Keratinocyte (primary cell): ENCODE data around the gene NFATC2. TPM values are rescaled to one million over a fixed set of nuclear protein-coding genes. Genes with fewer than 3 reads are reported as not detected.

Experiments used
- DNase-seq: peaks from one replicate; pipeline ENCODE4 v3.0.0-alpha.2; 2011; ENCODE audit warnings: low read depth, missing footprints, low spot score
- FAIRE-seq: peaks from 2 replicates; lab custom pipeline; 2011; peaks lifted over from hg19 to GRCh38; lab: Jason Lieb, UNC
- H2AFZ ChIP-seq: 2 replicates; pipeline ENCODE4 v1.6.0; 2012; ENCODE audit warnings: low read length, control low read depth, inconsistent platforms; ENCODE audit not compliant: control insufficient read depth
- H3K27ac ChIP-seq: 2 replicates; pipeline ENCODE4 v1.5.1; 2011; ENCODE audit warnings: low read length; ENCODE audit not compliant: control insufficient read depth, insufficient read depth
- H3K27me3 ChIP-seq: 3 replicates; pipeline ENCODE4 v1.6.0; 2011; ENCODE audit warnings: low read length; ENCODE audit not compliant: control insufficient read depth, insufficient read depth; ENCODE audit errors: extremely low read depth
- H3K36me3 ChIP-seq, 2 experiments: 2 replicates in 1 of 2; 3 replicates in 1 of 2; pipeline ENCODE4 v1.5.1; 2011; ENCODE audit warnings: low read length in 2 of 2, mild to moderate bottlenecking in 1 of 2; ENCODE audit not compliant: control insufficient read depth in 2 of 2, insufficient read depth in 2 of 2; ENCODE audit errors: extremely low read depth in 1 of 2
- H3K4me1 ChIP-seq: 3 replicates; pipeline ENCODE4 v1.5.1; 2011; ENCODE audit warnings: low read length; ENCODE audit not compliant: control insufficient read depth, insufficient read depth; ENCODE audit errors: extremely low read depth
- H3K4me2 ChIP-seq: 3 replicates; pipeline ENCODE4 v1.6.0; 2011; ENCODE audit warnings: low read depth, low read length; ENCODE audit not compliant: control insufficient read depth, insufficient read depth; ENCODE audit errors: extremely low read depth
- H3K4me3 ChIP-seq, 3 experiments: fragments of 200-600 bp in 1 of 3; sonication (generic) in 1 of 3; 2 replicates in 2 of 3; 3 replicates in 1 of 3; pipeline ENCODE4 v1.5.1; 2011 to 2016; ENCODE audit warnings: low read length in 3 of 3, mild to moderate bottlenecking in 3 of 3, control low read depth in 2 of 3, inconsistent platforms in 1 of 3, low read depth in 1 of 3, mixed read lengths in 1 of 3, mixed run types in 1 of 3, moderate library complexity in 1 of 3; ENCODE audit not compliant: control insufficient read depth in 2 of 3, insufficient read depth in 2 of 3; ENCODE audit errors: extremely low read depth in 1 of 3
- H3K79me2 ChIP-seq: 2 replicates; pipeline ENCODE4 v1.6.0; 2012; ENCODE audit warnings: low read length; ENCODE audit not compliant: control insufficient read depth, insufficient read depth
- H3K9ac ChIP-seq: 3 replicates; pipeline ENCODE4 v1.6.0; 2011; ENCODE audit warnings: low read length; ENCODE audit not compliant: control insufficient read depth, insufficient read depth; ENCODE audit errors: extremely low read depth
- H3K9me1 ChIP-seq: 3 replicates; pipeline ENCODE4 v1.6.0; 2011; ENCODE audit warnings: low read length; ENCODE audit not compliant: control insufficient read depth, insufficient read depth; ENCODE audit errors: extremely low read depth
- H3K9me3 ChIP-seq: 2 replicates; pipeline ENCODE4 v1.5.1; 2012; ENCODE audit warnings: low read depth, low read length; ENCODE audit not compliant: control insufficient read depth
- H4K20me1 ChIP-seq: 3 replicates; pipeline ENCODE4 v1.6.0; 2011; ENCODE audit warnings: low read length; ENCODE audit not compliant: control insufficient read depth, insufficient read depth; ENCODE audit errors: extremely low read depth
- EZH2 ChIP-seq: IDR thresholded peaks from one replicate; pipeline ENCODE4 v1.6.1; 2012; ENCODE audit warnings: inconsistent platforms, mild to moderate bottlenecking, low read length, moderate library complexity
- dilution Hi-C: fragments of 300-500 bp; cut with MboI; formaldehyde crosslinking; loops from one replicate; pipeline ENCODE4 v1.7.0; 2020; ENCODE audit warnings: low sequenced_read_pairs; ENCODE audit not compliant: extremely low pct_ligation_motif_present
- polyA plus RNA-seq, 5 experiments: library from polyadenylated mRNA; depleted of rRNA in 3 of 5; stranded (reverse) in 3 of 5; stranded (forward) in 1 of 5; unstranded in 1 of 5; fragments of >200 nt; gene quantifications; 1 replicate in 1 of 5; 2 replicates in 3 of 5; 3 replicates in 1 of 5; pipeline versions ENCODE4 v1.2.1 to v1.2.3, GENCODE V29; 2011 to 2012; ENCODE audit warnings: missing spikeins in 2 of 5, low read depth in 1 of 5, low replicate concordance in 1 of 5
- TF ChIP-seq, protein P1 (sequence below), 3 experiments: IDR thresholded peaks in 1 of 3; conservative IDR thresholded peaks in 1 of 3; optimal IDR thresholded peaks in 1 of 3; 2 replicates in 2 of 3; 3 replicates in 1 of 3; pipeline versions ENCODE3 to v1.5.1; 2011; ENCODE audit warnings: low read length in 3 of 3, mild to moderate bottlenecking in 3 of 3, moderate library complexity in 2 of 3, control low read depth in 1 of 3, inconsistent platforms in 1 of 3; ENCODE audit not compliant: insufficient read depth in 2 of 3; ENCODE audit errors: extremely low read depth in 1 of 3

The NFATC2 gene
- polyA plus RNA-seq, 1 donor (not counting 4 experiments of a cell fraction or from before 2014, with no cell fraction given), result 0.05 TPM

DNA sequence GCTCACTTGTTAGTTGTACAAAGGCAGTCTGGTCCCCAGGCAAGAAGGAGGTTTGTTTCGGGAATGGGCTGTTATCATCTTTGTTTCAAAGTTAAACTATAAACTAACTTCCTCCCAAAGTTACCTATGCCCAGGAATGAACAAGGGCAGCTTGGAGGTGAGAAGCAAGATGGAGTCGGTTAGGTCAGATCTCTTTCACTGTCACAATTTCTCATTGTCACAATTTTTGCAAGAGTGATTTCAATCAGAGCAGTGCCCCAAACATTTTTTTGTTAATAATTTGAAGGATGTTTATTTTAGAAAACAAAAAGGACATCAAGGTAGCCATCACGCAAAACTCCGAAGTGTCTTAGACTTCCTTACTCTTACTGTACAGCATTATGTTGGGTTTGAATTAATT lies 170.8 kb downstream of the NFATC2 start:
- Histone ChIP-seq H3K9ac (no peak overlapping the region), H3K9me3 (no peaks in the 10 kb centered on the region)

DNA sequence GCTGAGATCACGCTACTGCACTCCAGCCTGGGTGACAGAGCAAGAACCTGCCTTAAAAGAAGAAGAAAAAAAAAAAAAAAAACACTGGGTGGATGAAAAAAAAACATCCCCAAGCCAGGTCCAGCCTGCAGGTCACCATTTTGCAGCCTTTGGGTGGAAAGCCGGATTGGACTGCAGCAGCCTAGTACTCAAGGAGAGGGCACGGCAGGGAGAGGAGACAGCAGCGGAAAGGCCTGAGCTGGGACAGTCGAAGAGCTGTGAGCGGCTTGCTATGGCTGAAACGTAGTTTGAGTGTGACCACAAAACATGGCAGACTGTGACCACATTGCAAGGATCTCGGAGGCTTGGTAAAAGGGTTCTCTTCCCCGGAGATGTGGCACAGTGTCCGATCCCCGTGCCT lies 173.0 kb downstream of the NFATC2 start:
- Histone ChIP-seq H3K79me2 (no peaks in the 10 kb centered on the region), H3K4me2 (no peak overlapping the region), H3K4me3 (no peak overlapping the region), H3K9me1 (no peaks in the 10 kb centered on the region), H3K9me3 (no peaks in the 10 kb centered on the region), H2AFZ (no peak overlapping the region), H3K27me3 (peaks cover 9% of the 10 kb centered on the region), H3K4me1 (peaks cover 17% of the 10 kb centered on the region), H3K27ac (no peak overlapping the region), H4K20me1 (no peaks in the 10 kb centered on the region), H3K36me3 (no peaks in the 10 kb centered on the region), H3K9ac (no peak overlapping the region)
- dilution Hi-C loops, result no loop called here
- DNase-seq (no peak), FAIRE-seq (no peak)
- TF ChIP-seq, protein P1, sequence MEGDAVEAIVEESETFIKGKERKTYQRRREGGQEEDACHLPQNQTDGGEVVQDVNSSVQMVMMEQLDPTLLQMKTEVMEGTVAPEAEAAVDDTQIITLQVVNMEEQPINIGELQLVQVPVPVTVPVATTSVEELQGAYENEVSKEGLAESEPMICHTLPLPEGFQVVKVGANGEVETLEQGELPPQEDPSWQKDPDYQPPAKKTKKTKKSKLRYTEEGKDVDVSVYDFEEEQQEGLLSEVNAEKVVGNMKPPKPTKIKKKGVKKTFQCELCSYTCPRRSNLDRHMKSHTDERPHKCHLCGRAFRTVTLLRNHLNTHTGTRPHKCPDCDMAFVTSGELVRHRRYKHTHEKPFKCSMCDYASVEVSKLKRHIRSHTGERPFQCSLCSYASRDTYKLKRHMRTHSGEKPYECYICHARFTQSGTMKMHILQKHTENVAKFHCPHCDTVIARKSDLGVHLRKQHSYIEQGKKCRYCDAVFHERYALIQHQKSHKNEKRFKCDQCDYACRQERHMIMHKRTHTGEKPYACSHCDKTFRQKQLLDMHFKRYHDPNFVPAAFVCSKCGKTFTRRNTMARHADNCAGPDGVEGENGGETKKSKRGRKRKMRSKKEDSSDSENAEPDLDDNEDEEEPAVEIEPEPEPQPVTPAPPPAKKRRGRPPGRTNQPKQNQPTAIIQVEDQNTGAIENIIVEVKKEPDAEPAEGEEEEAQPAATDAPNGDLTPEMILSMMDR (optimal IDR thresholded peaks at IDR 0.05 in 1 of 3, IDR thresholded peaks at IDR 0.05 in 1 of 3, conservative IDR thresholded peaks at IDR 0.05 in 1 of 3; ENCODE audit: extremely low read depth in 1 of 3, insufficient read depth in 2 of 3, low read length in 3 of 3), result no peak
- TF ChIP-seq EZH2, result no peak

More for the DNA sequence above, 170.8 kb downstream of the NFATC2 start:
- H3K4me3 ChIP-seq, result no peak overlapping the region
- H3K4me2 ChIP-seq, result no peak overlapping the region
- no peak overlapping the region for H3K27ac ChIP-seq
- H4K20me1 ChIP-seq, result no peaks in the 10 kb centered on the region
- no peak overlapping the region for H2AFZ ChIP-seq
- peaks cover 9% of the 10 kb centered on the region for H3K27me3 ChIP-seq
- H3K36me3 ChIP-seq, result no peaks in the 10 kb centered on the region
- peaks cover 4% of the 10 kb centered on the region for H3K4me1 ChIP-seq
- dilution Hi-C loops, result no loop called here
- TF ChIP-seq, protein P1 (optimal IDR thresholded peaks at IDR 0.05 in 1 of 3, IDR thresholded peaks at IDR 0.05 in 1 of 3, conservative IDR thresholded peaks at IDR 0.05 in 1 of 3; ENCODE audit: extremely low read depth in 1 of 3, insufficient read depth in 2 of 3, low read length in 3 of 3), result no peak
- no peak for TF ChIP-seq EZH2
- no peaks in the 10 kb centered on the region for H3K9me1 ChIP-seq
- FAIRE-seq, result no peak
- DNase-seq, result no peak
- no peaks in the 10 kb centered on the region for H3K79me2 ChIP-seq
